Measurements from ENCODE around the gene ZNF101. TPM values are rescaled to one million over a fixed set of nuclear protein-coding genes. Genes with fewer than 3 reads are reported as not detected.

ZNF101 gene
- total and polyA plus RNA-seq, 9 of the 15 experiments (the other 6 are each of a cell fraction or from before 2014, with no cell fraction given), result 9.6 to 20.3 (median 12.4) TPM

DNA sequence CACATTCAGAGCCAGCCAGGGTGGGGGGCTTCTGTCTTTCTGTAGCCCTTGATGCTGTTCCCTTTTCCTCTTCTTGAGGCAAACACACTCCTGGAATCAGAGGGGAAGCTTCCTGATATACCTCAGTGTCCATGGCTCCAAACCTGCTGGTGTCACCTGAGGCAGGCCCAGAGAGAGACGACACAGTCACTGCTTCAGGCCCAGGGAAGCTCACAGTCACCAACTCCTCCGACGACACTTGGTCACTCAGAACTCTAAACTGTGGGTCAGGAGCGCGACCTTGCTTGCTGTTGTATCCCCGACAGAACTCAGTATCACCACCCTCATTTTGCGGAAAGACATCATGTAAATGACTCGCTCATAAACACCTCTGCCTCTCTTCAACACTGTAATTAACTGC is 6.3 kb upstream of the ZNF101 start:
- TSS peak; percentile 78 for BruUV-seq (replicated peaks)
- peak overlapping the region; percentile 100 for H3K27ac ChIP-seq (ENCODE audit: extremely low read depth, low read depth, low read length)
- H3K36me3 ChIP-seq (ENCODE audit: control insufficient read depth, insufficient read depth, low read length), result peaks cover 41% of the 10 kb centered on the region
- H3K9ac ChIP-seq (ENCODE audit: insufficient read depth in 1 of 2, low read depth in 2 of 2, low read length in 2 of 2), result peak overlapping the region; percentile 95 to 96
- peak; percentile 81 for FAIRE-seq
- DNase-seq (ENCODE audit: extremely low read depth in 1 of 4, low spot score in 3 of 4), result peak in 1 of 4 experiments; percentile 21
- H3K9me1 ChIP-seq (ENCODE audit: control insufficient read depth, insufficient read depth, low read length), result no peaks in the 10 kb centered on the region
- H3K79me2 ChIP-seq (ENCODE audit: control insufficient read depth, insufficient read depth, low read length), result peaks cover 36% of the 10 kb centered on the region
- intact Hi-C loops (cut with micrococcal nuclease) (loop anchor here (10.0 kb wide), 1 partner anchor 72 kb away; the partner anchor contains the start of gene ZNF14), in situ Hi-C loops (cut with MboI) (no loop called here)
- peaks cover 10 to 36% of the 10 kb centered on the region in 2 experiments; a peak in 4 of 5 replicates for H3K4me1 ChIP-seq (replicated peaks in 1 of 2; ENCODE audit: control insufficient read depth in 2 of 2, insufficient read depth in 2 of 2, low read length in 2 of 2)
- POLR2A ChIA-PET, result interaction anchor here (0.6 to 5.0 kb wide), 6 partner anchors 11 to 1141 kb away, joined by 3 to 40 read pairs (median 4); partner anchors contain the start of genes ELL and ZNF93
- no peak overlapping the region for H2AFZ ChIP-seq (ENCODE audit: low read depth, low read length)
- H3K27me3 ChIP-seq (ENCODE audit: control insufficient read depth in 2 of 2, insufficient read depth in 2 of 2, low read length in 2 of 2), result no peaks in the 10 kb centered on the region
- CTCF ChIA-PET (ENCODE audit: low intra/inter-chr PET ratio), result no interaction called here
- 27% methylated on average over 8 of the region's 8 CpGs for WGBS (ENCODE audit: insufficient coverage, low coverage, missing lambda C conversion rate)
- ATAC-seq, result no peak
- H4K20me1 ChIP-seq (replicated peaks; ENCODE audit: control insufficient read depth, insufficient read depth, low read length), result peaks cover 9% of the 10 kb centered on the region; the same call in 1 of the 2 replicates
- H3K9me3 ChIP-seq (replicated peaks; ENCODE audit: control insufficient read depth, insufficient read depth, low read depth, low read length), result no peaks in the 10 kb centered on the region; the same call in 1 of the 2 replicates
- peak overlapping the region; percentile 99 for H3K4me2 ChIP-seq (ENCODE audit: insufficient read depth, low read length)
- H3K4me3 ChIP-seq, result peak overlapping the region; percentile 92
- no peak for TF ChIP-seq NFE2 (IDR thresholded peaks at IDR 0.05; ENCODE audit: low read depth)
- TF ChIP-seq, protein P1, sequence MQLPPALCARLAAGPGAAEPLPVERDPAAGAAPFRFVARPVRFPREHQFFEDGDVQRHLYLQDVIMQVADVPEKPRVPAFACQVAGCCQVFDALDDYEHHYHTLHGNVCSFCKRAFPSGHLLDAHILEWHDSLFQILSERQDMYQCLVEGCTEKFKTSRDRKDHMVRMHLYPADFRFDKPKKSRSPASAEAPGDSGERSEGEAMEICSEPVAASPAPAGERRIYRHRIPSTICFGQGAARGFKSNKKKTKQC (CRISPR knock-in tag; IDR thresholded peaks at IDR 0.05), result no peak
- no peak for TF ChIP-seq NFXL1 (CRISPR knock-in tag; IDR thresholded peaks at IDR 0.05)
- no peak for TF ChIP-seq NFIX (CRISPR knock-in tag; IDR thresholded peaks at IDR 0.05; ENCODE audit: low read depth)
- no peak for TF ChIP-seq ETV1 (tag; conservative IDR thresholded peaks at IDR 0.05; ENCODE audit: low read depth)
- no peak for TF ChIP-seq THRAP3 (IDR thresholded peaks at IDR 0.05; ENCODE audit: borderline replicate concordance)
- TF ChIP-seq, protein P2, sequence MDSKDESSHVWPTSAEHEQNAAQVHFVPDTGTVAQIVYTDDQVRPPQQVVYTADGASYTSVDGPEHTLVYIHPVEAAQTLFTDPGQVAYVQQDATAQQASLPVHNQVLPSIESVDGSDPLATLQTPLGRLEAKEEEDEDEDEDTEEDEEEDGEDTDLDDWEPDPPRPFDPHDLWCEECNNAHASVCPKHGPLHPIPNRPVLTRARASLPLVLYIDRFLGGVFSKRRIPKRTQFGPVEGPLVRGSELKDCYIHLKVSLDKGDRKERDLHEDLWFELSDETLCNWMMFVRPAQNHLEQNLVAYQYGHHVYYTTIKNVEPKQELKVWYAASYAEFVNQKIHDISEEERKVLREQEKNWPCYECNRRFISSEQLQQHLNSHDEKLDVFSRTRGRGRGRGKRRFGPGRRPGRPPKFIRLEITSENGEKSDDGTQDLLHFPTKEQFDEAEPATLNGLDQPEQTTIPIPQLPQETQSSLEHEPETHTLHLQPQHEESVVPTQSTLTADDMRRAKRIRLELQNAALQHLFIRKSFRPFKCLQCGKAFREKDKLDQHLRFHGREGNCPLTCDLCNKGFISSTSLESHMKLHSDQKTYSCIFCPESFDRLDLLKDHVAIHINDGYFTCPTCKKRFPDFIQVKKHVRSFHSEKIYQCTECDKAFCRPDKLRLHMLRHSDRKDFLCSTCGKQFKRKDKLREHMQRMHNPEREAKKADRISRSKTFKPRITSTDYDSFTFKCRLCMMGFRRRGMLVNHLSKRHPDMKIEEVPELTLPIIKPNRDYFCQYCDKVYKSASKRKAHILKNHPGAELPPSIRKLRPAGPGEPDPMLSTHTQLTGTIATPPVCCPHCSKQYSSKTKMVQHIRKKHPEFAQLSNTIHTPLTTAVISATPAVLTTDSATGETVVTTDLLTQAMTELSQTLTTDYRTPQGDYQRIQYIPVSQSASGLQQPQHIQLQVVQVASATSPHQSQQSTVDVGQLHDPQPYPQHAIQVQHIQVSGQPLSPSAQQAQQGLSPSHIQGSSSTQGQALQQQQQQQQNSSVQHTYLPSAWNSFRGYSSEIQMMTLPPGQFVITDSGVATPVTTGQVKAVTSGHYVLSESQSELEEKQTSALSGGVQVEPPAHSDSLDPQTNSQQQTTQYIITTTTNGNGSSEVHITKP (IDR thresholded peaks at IDR 0.05; ENCODE audit: partially characterized antibody), result no peak
- TF ChIP-seq, protein P3, sequence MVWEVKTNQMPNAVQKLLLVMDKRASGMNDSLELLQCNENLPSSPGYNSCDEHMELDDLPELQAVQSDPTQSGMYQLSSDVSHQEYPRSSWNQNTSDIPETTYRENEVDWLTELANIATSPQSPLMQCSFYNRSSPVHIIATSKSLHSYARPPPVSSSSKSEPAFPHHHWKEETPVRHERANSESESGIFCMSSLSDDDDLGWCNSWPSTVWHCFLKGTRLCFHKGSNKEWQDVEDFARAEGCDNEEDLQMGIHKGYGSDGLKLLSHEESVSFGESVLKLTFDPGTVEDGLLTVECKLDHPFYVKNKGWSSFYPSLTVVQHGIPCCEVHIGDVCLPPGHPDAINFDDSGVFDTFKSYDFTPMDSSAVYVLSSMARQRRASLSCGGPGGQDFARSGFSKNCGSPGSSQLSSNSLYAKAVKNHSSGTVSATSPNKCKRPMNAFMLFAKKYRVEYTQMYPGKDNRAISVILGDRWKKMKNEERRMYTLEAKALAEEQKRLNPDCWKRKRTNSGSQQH (CRISPR knock-in tag; IDR thresholded peaks at IDR 0.05), result no peak
- no peak for TF ChIP-seq SNIP1 (IDR thresholded peaks at IDR 0.05; ENCODE audit: low read depth)
- TF ChIP-seq NR2F6 (CRISPR knock-in tag; IDR thresholded peaks at IDR 0.05), result no peak
- no peak for TF ChIP-seq POLR2AphosphoS2 (IDR thresholded peaks at IDR 0.05; ENCODE audit: low read length)
- TF ChIP-seq, protein P4, sequence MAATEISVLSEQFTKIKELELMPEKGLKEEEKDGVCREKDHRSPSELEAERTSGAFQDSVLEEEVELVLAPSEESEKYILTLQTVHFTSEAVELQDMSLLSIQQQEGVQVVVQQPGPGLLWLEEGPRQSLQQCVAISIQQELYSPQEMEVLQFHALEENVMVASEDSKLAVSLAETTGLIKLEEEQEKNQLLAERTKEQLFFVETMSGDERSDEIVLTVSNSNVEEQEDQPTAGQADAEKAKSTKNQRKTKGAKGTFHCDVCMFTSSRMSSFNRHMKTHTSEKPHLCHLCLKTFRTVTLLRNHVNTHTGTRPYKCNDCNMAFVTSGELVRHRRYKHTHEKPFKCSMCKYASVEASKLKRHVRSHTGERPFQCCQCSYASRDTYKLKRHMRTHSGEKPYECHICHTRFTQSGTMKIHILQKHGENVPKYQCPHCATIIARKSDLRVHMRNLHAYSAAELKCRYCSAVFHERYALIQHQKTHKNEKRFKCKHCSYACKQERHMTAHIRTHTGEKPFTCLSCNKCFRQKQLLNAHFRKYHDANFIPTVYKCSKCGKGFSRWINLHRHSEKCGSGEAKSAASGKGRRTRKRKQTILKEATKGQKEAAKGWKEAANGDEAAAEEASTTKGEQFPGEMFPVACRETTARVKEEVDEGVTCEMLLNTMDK (IDR thresholded peaks at IDR 0.05; ENCODE audit: borderline replicate concordance, insufficient read depth, low read depth, low read length, poor library complexity, severe bottlenecking), result no peak
- TF ChIP-seq KAT2B (IDR thresholded peaks at IDR 0.05; ENCODE audit: low read depth, low read length), result no peak
